ENCODE results near the gene RPL36A.

Gene RPL36A

GRCh38 chrX:101390664-101391525, at the start of gene RPL36A:
TSS of gene RPL36A (plus strand) at chrX:101391011. CDS start at chrX:101391044, 33 bp downstream.
- peak; percentile 32 to 55 for DNase-seq (ENCODE audit: low read depth in 2 of 2)

GRCh38 chrX:101347859-101348451, 42.9 kb upstream of the RPL36A start:
- DNase-seq (ENCODE audit: low read depth in 2 of 2) = no peak

GRCh38 chrX:101348452-101349192, 42.2 kb upstream of the RPL36A start, which contains the start of gene TIMM8A:
TSS of gene TIMM8A (minus strand) at chrX:101348742. CDS start at chrX:101348664, 78 bp downstream.
- peak; percentile 27 to 58 for DNase-seq (ENCODE audit: low read depth in 2 of 2)

- DNase-seq (ENCODE audit: low read depth in 2 of 2) = no peak
Observed at GRCh38 chrX:101349193-101349562, 41.6 kb upstream of the RPL36A start.

GRCh38 chrX:101357166-101357795, 33.5 kb upstream of the RPL36A start:
- DNase-seq (ENCODE audit: low read depth in 2 of 2) = no peak

GRCh38 chrX:101359966-101360365, 30.8 kb upstream of the RPL36A start:
- no peak for DNase-seq (ENCODE audit: low read depth in 2 of 2)

GRCh38 chrX:101360390-101360789, 30.4 kb upstream of the RPL36A start:
- DNase-seq (ENCODE audit: low read depth in 2 of 2) = no peak

- no peak for DNase-seq (ENCODE audit: low read depth in 2 of 2)
Observed at GRCh38 chrX:101362116-101362515, 28.7 kb upstream of the RPL36A start.

- no peak for DNase-seq (ENCODE audit: low read depth in 2 of 2)
Observed at GRCh38 chrX:101362757-101363156, 28.1 kb upstream of the RPL36A start.

GRCh38 chrX:101365301-101365795, 25.5 kb upstream of the RPL36A start:
- DNase-seq (ENCODE audit: low read depth in 2 of 2) = no peak

GRCh38 chrX:101368800-101369199, 22.0 kb upstream of the RPL36A start:
- DNase-seq (ENCODE audit: low read depth in 2 of 2) = no peak

- no peak for DNase-seq (ENCODE audit: low read depth in 2 of 2)
Observed at GRCh38 chrX:101369687-101370086, 21.1 kb upstream of the RPL36A start.

GRCh38 chrX:101370888-101371504, 19.8 kb upstream of the RPL36A start:
- no peak for DNase-seq (ENCODE audit: low read depth in 2 of 2)

- no peak for DNase-seq (ENCODE audit: low read depth in 2 of 2)
Observed at GRCh38 chrX:101377547-101377946, 13.3 kb upstream of the RPL36A start.

- no peak for DNase-seq (ENCODE audit: low read depth in 2 of 2)
Observed at GRCh38 chrX:101383679-101384205, 7.1 kb upstream of the RPL36A start.

GRCh38 chrX:101385026-101385684, 5.7 kb upstream of the RPL36A start:
- no peak for DNase-seq (ENCODE audit: low read depth in 2 of 2)

GRCh38 chrX:101385795-101386541, 4.8 kb upstream of the RPL36A start, which contains the start of gene BTK:
TSS of gene BTK (minus strand) at chrX:101386191. CDS start at chrX:101375284, 10,907 bp downstream.
- DNase-seq (ENCODE audit: low read depth in 2 of 2) = no peak

GRCh38 chrX:101386542-101386885, 4.3 kb upstream of the RPL36A start:
- no peak for DNase-seq (ENCODE audit: low read depth in 2 of 2)

- no peak for DNase-seq (ENCODE audit: low read depth in 2 of 2)
Observed at GRCh38 chrX:101388604-101389003, 2.2 kb upstream of the RPL36A start.

GRCh38 chrX:101391831-101392230, 1.0 kb downstream of the RPL36A start:
- no peak for DNase-seq (ENCODE audit: low read depth in 2 of 2)
